GM12875 (cell line): ENCODE data around the gene ATP10B.

Experiments
- H3K4me3 ChIP-seq: one replicate; pipeline ENCODE4 v1.5.1; 2011; ENCODE audit warnings: low read depth, low read length, control low read depth
- CTCF ChIP-seq: IDR thresholded peaks from 2 replicates; pipeline ENCODE4 v1.5.1; 2011; ENCODE audit warnings: low read depth, mild to moderate bottlenecking, control low read depth, inconsistent platforms, low read length, moderate library complexity, borderline replicate concordance; ENCODE audit not compliant: insufficient read depth

Gene ATP10B

GRCh38 chr5:160651692-160652645, 200.0 kb downstream of the ATP10B start:
- H3K4me3 ChIP-seq: no peak overlapping the region
- no peak for TF ChIP-seq CTCF

GRCh38 chr5:160649304-160649703, 202.7 kb downstream of the ATP10B start:
- peak; percentile 35; the same call in 1 of the 2 replicates for TF ChIP-seq CTCF
- H3K4me3 ChIP-seq: no peak overlapping the region

- TF ChIP-seq CTCF: no peak
- no peak overlapping the region for H3K4me3 ChIP-seq
Observed at GRCh38 chr5:160646033-160646432, 206.0 kb downstream of the ATP10B start.

GRCh38 chr5:160643616-160644240, 208.3 kb downstream of the ATP10B start:
- TF ChIP-seq CTCF: no peak
- no peak overlapping the region for H3K4me3 ChIP-seq

- no peak for TF ChIP-seq CTCF
- H3K4me3 ChIP-seq: no peak overlapping the region
Observed at GRCh38 chr5:160641405-160641804, 210.6 kb downstream of the ATP10B start.

GRCh38 chr5:160640406-160640805, 211.6 kb downstream of the ATP10B start:
- no peak overlapping the region for H3K4me3 ChIP-seq
- no peak for TF ChIP-seq CTCF

GRCh38 chr5:160638161-160638742, 213.8 kb downstream of the ATP10B start:
- TF ChIP-seq CTCF: no peak
- H3K4me3 ChIP-seq: no peak overlapping the region
